H9 (cell line): ENCODE results near the gene USH2A. TPM values are rescaled to one million over a fixed set of nuclear protein-coding genes. Genes with fewer than 3 reads are reported as not detected.

Experiments
- DNase-seq: peaks from one replicate; pipeline ENCODE4 v3.0.0-alpha.2; 2017
- H2AFZ ChIP-seq: one replicate; pipeline ENCODE4 v1.6.1; 2013; ENCODE audit warnings: mild to moderate bottlenecking, low read length, control low read depth, moderate library complexity
- H2AK5ac ChIP-seq: 2 replicates; pipeline ENCODE4 v1.6.1; 2013; ENCODE audit warnings: low read length, control low read depth, mixed read lengths; ENCODE audit not compliant: insufficient read length
- H2BK120ac ChIP-seq: one replicate; pipeline ENCODE4 v1.6.1; 2013; ENCODE audit warnings: low read depth, mild to moderate bottlenecking, low read length, control low read depth, inconsistent platforms; ENCODE audit not compliant: poor library complexity, severe bottlenecking
- H2BK12ac ChIP-seq: 2 replicates; pipeline ENCODE4 v1.6.1; 2013; ENCODE audit warnings: low read length, control low read depth, mixed read lengths, low read depth; ENCODE audit not compliant: insufficient read length
- H2BK15ac ChIP-seq: 2 replicates; pipeline ENCODE4 v1.6.1; 2013; ENCODE audit warnings: low read depth, low read length, control low read depth
- H2BK20ac ChIP-seq: one replicate; pipeline ENCODE4 v1.6.1; 2013; ENCODE audit warnings: low read depth, mild to moderate bottlenecking, low read length, control low read depth, inconsistent platforms; ENCODE audit not compliant: poor library complexity, severe bottlenecking
- H2BK5ac ChIP-seq: 2 replicates; pipeline ENCODE4 v1.6.1; 2013; ENCODE audit warnings: low read length, control low read depth, mixed read lengths; ENCODE audit not compliant: insufficient read length
- H3K14ac ChIP-seq: 2 replicates; pipeline ENCODE4 v1.6.1; 2013; ENCODE audit warnings: low read length, control low read depth; ENCODE audit not compliant: insufficient read depth
- H3K18ac ChIP-seq: 2 replicates; pipeline ENCODE4 v1.6.1; 2013; ENCODE audit warnings: low read depth, mild to moderate bottlenecking, mixed read lengths, low read length, control low read depth; ENCODE audit not compliant: insufficient read length
- H3K23ac ChIP-seq: 2 replicates; pipeline ENCODE4 v1.6.1; 2013; ENCODE audit warnings: low read length, control low read depth, mixed read lengths, low read depth; ENCODE audit not compliant: insufficient read length
- H3K23me2 ChIP-seq: 2 replicates; pipeline ENCODE4 v1.6.1; 2013; ENCODE audit warnings: low read depth, mild to moderate bottlenecking, mixed read lengths, low read length, control low read depth; ENCODE audit not compliant: insufficient read length, poor library complexity, severe bottlenecking
- H3K27ac ChIP-seq: 2 replicates; pipeline ENCODE4 v1.5.1; 2013; ENCODE audit warnings: low read length, control low read depth, mixed read lengths, low read depth; ENCODE audit not compliant: insufficient read length
- H3K27me3 ChIP-seq: 2 replicates; pipeline ENCODE4 v1.6.1; 2013; ENCODE audit warnings: low read length, control low read depth, inconsistent platforms; ENCODE audit not compliant: insufficient read depth
- H3K4ac ChIP-seq: 2 replicates; pipeline ENCODE4 v1.6.1; 2013; ENCODE audit warnings: low read depth, mild to moderate bottlenecking, control low read depth, inconsistent platforms, low read length, moderate library complexity
- H3K4me1 ChIP-seq: 2 replicates; pipeline ENCODE4 v1.6.1; 2013; ENCODE audit warnings: low read length, control low read depth, inconsistent platforms; ENCODE audit not compliant: insufficient read depth
- H3K4me2 ChIP-seq: 2 replicates; pipeline ENCODE4 v1.6.1; 2013; ENCODE audit warnings: low read length, control low read depth, mixed read lengths; ENCODE audit not compliant: insufficient read length, insufficient read depth
- H3K56ac ChIP-seq: 2 replicates; pipeline ENCODE4 v1.6.1; 2013; ENCODE audit warnings: low read depth, mild to moderate bottlenecking, mixed read lengths, low read length, control low read depth; ENCODE audit not compliant: insufficient read length
- H3K79me1 ChIP-seq: 2 replicates; pipeline ENCODE4 v1.6.1; 2013; ENCODE audit warnings: low read depth, mild to moderate bottlenecking, moderate library complexity, low read length, control low read depth, inconsistent platforms; ENCODE audit not compliant: insufficient read depth, poor library complexity, severe bottlenecking
- H3K79me2 ChIP-seq: 2 replicates; pipeline ENCODE4 v1.6.1; 2013; ENCODE audit warnings: low read length, control low read depth, inconsistent platforms; ENCODE audit not compliant: insufficient read depth
- H3K9ac ChIP-seq: 2 replicates; pipeline ENCODE4 v1.6.1; 2013; ENCODE audit warnings: low read length, control low read depth, mixed read lengths; ENCODE audit not compliant: insufficient read length; ENCODE audit errors: extremely low read depth
- H3K9me3 ChIP-seq: one replicate; pipeline ENCODE4 v1.6.1; 2013; ENCODE audit warnings: low read depth, low read length, inconsistent platforms; ENCODE audit not compliant: control insufficient read depth
- H3T11ph ChIP-seq: one replicate; pipeline ENCODE4 v1.6.1; 2013; ENCODE audit warnings: mild to moderate bottlenecking, low read length, control low read depth, inconsistent platforms
- H4K20me1 ChIP-seq: one replicate; pipeline ENCODE4 v1.6.1; 2013; ENCODE audit not compliant: control insufficient read depth, insufficient read length, insufficient read depth
- H4K5ac ChIP-seq: 2 replicates; pipeline ENCODE4 v1.6.1; 2013; ENCODE audit warnings: low read depth, mild to moderate bottlenecking, mixed read lengths, low read length, control low read depth; ENCODE audit not compliant: insufficient read length
- H4K8ac ChIP-seq: replicated peaks from 2 replicates; pipeline ENCODE4 v1.6.1; 2013; ENCODE audit warnings: low read length, control low read depth, mixed read lengths, low read depth; ENCODE audit not compliant: insufficient read length
- H4K91ac ChIP-seq: 2 replicates; pipeline ENCODE4 v1.6.1; 2013; ENCODE audit warnings: low read depth, mild to moderate bottlenecking, moderate library complexity, mixed read lengths, low read length, control low read depth; ENCODE audit not compliant: insufficient read length
- H3K27ac Mint-ChIP-seq, 3 experiments: 2 replicates in 2 of 3; 3 replicates in 1 of 3; pipeline ENCODE4 v1.8.0; 2020 to 2021; ENCODE audit warnings: mixed read lengths in 3 of 3, mild to moderate bottlenecking in 1 of 3, moderate library complexity in 1 of 3
- H3K27me3 Mint-ChIP-seq: 2 replicates; pipeline ENCODE4 v1.8.0; 2021; ENCODE audit warnings: low read depth, mild to moderate bottlenecking, moderate library complexity, mixed read lengths
- H3K36me3 Mint-ChIP-seq, 3 experiments: 2 replicates in 2 of 3; 3 replicates in 1 of 3; pipeline ENCODE4 v1.8.0; 2020 to 2021; ENCODE audit warnings: low read depth in 3 of 3, mixed read lengths in 3 of 3; ENCODE audit not compliant: insufficient read depth in 1 of 3
- H3K4me1 Mint-ChIP-seq, 2 experiments: 2 replicates each; pipeline ENCODE4 v1.8.0; 2020; ENCODE audit warnings: mixed read lengths in 2 of 2
- H3K4me3 Mint-ChIP-seq, 2 experiments: 2 replicates in 1 of 2; 3 replicates in 1 of 2; pipeline ENCODE4 v1.8.0; 2020 to 2021; ENCODE audit warnings: mild to moderate bottlenecking in 2 of 2, mixed read lengths in 2 of 2, moderate library complexity in 1 of 2
- H3K9me3 Mint-ChIP-seq, 2 experiments: 2 replicates in 1 of 2; 3 replicates in 1 of 2; pipeline ENCODE4 v1.8.0; 2020; ENCODE audit warnings: mild to moderate bottlenecking in 2 of 2, mixed read lengths in 2 of 2, moderate library complexity in 1 of 2
- WGBS: extraction: QIAGEN DNeasy Blood & Tissue Kit; methylation state at CpG from one replicate; pipeline ENCODE4 v1.1.7; 2013; ENCODE audit warnings: missing lambda C conversion rate, low lambda C conversion rate, mixed read lengths; ENCODE audit not compliant: insufficient read length; ENCODE audit errors: extremely low coverage; 5-methylcytosine and 5-hydroxymethylcytosine counted together
- total RNA-seq: library from RNA; stranded (reverse); gene quantifications from 2 replicates; pipeline ENCODE4 v1.2.1, GENCODE V29; 2021
- TF ChIP-seq, protein P1 (sequence below): fragments of 200-600 bp; sonication (generic); conservative IDR thresholded peaks from 3 replicates; pipeline ENCODE4 v1.8.0; 2021; ENCODE audit warnings: antibody characterized with exemption, mild to moderate bottlenecking

Gene USH2A
- total RNA-seq, 1 experiment from 2014 or later, result 0.11 TPM

DNA sequence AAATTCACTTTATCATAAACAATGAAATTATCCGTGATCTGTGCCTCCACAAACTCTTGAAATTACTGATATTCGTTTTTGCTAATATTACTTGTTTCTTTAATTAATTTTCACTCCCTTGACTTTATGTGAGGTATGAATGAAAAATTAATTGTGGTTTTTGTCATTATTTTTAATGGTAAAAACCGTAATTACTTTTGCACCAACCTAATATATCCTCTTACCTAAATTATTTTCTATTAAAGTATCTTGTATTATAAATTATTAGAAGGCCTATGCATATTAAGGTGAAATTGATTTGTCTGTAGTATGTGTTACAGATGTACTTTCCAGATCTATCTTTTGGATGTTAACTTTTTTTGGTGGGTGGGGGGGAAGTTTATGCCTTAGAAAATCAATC is 540.2 kb downstream of the USH2A start:
- no peak overlapping the region for H2AK5ac ChIP-seq
- no peak overlapping the region for H2BK5ac ChIP-seq
- no peaks in the 10 kb centered on the region for H3K79me2 ChIP-seq
- no peaks in the 10 kb centered on the region for H3K79me1 ChIP-seq
- H3K4me3 Mint-ChIP-seq, result no peak overlapping the region
- no peak overlapping the region for H3K18ac ChIP-seq
- H2BK20ac ChIP-seq, result no peak overlapping the region
- no peak overlapping the region for H3K23ac ChIP-seq
- no peak overlapping the region for H3K14ac ChIP-seq
- no peaks in the 10 kb centered on the region for H4K20me1 ChIP-seq
- TF ChIP-seq, protein P1, sequence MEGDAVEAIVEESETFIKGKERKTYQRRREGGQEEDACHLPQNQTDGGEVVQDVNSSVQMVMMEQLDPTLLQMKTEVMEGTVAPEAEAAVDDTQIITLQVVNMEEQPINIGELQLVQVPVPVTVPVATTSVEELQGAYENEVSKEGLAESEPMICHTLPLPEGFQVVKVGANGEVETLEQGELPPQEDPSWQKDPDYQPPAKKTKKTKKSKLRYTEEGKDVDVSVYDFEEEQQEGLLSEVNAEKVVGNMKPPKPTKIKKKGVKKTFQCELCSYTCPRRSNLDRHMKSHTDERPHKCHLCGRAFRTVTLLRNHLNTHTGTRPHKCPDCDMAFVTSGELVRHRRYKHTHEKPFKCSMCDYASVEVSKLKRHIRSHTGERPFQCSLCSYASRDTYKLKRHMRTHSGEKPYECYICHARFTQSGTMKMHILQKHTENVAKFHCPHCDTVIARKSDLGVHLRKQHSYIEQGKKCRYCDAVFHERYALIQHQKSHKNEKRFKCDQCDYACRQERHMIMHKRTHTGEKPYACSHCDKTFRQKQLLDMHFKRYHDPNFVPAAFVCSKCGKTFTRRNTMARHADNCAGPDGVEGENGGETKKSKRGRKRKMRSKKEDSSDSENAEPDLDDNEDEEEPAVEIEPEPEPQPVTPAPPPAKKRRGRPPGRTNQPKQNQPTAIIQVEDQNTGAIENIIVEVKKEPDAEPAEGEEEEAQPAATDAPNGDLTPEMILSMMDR, result no peak
- no peak overlapping the region for H3K4me2 ChIP-seq
- H2BK120ac ChIP-seq, result no peak overlapping the region
- WGBS, result no CpG with 5 or more reads among the region's 3 CpGs
- no peak overlapping the region for H4K91ac ChIP-seq
- no peak overlapping the region for H3T11ph ChIP-seq
- no peaks in the 10 kb centered on the region for H3K9me3 ChIP-seq
- no peak overlapping the region for H3K4ac ChIP-seq
- no peak overlapping the region for H2AFZ ChIP-seq
- no peaks in the 10 kb centered on the region for H3K9me3 Mint-ChIP-seq
- H3K27ac Mint-ChIP-seq, result no peak overlapping the region
- no peak overlapping the region for H3K27ac ChIP-seq
- H3K4me1 ChIP-seq, result no peaks in the 10 kb centered on the region
- H3K56ac ChIP-seq, result no peak overlapping the region
- H3K36me3 Mint-ChIP-seq, result no peaks in the 10 kb centered on the region
- no peak overlapping the region for H2BK15ac ChIP-seq
- no peaks in the 10 kb centered on the region for H3K27me3 ChIP-seq
- no peak overlapping the region for H4K8ac ChIP-seq
- no peaks in the 10 kb centered on the region for H3K4me1 Mint-ChIP-seq
- H3K23me2 ChIP-seq, result no peaks in the 10 kb centered on the region
- H3K9ac ChIP-seq, result no peak overlapping the region
- DNase-seq, result no peak
- no peaks in the 10 kb centered on the region; the same call in 1 of the 2 replicates for H3K27me3 Mint-ChIP-seq
- H4K5ac ChIP-seq, result no peak overlapping the region
- no peak overlapping the region for H2BK12ac ChIP-seq
